Keratinocyte (primary cell): ENCODE measurements around the gene PAPPA2. TPM values are rescaled to one million over a fixed set of nuclear protein-coding genes. Genes with fewer than 3 reads are reported as not detected.
A peak's percentile ranks its signal among the peaks of the same experiment; 100 is the strongest.

Source experiments
- DNase-seq: peaks from one replicate; pipeline ENCODE4 v3.0.0-alpha.2; 2011; ENCODE audit warnings: low read depth, missing footprints, low spot score
- FAIRE-seq: peaks from 2 replicates; lab custom pipeline; 2011; peaks lifted over from hg19 to GRCh38; lab: Jason Lieb, UNC
- H2AFZ ChIP-seq: 2 replicates; pipeline ENCODE4 v1.6.0; 2012; ENCODE audit warnings: low read length, control low read depth, inconsistent platforms; ENCODE audit not compliant: control insufficient read depth
- H3K27ac ChIP-seq: 2 replicates; pipeline ENCODE4 v1.5.1; 2011; ENCODE audit warnings: low read length; ENCODE audit not compliant: control insufficient read depth, insufficient read depth
- H3K27me3 ChIP-seq: 3 replicates; pipeline ENCODE4 v1.6.0; 2011; ENCODE audit warnings: low read length; ENCODE audit not compliant: control insufficient read depth, insufficient read depth; ENCODE audit errors: extremely low read depth
- H3K36me3 ChIP-seq, 2 experiments: 2 replicates in 1 of 2; 3 replicates in 1 of 2; pipeline ENCODE4 v1.5.1; 2011; ENCODE audit warnings: low read length in 2 of 2, mild to moderate bottlenecking in 1 of 2; ENCODE audit not compliant: control insufficient read depth in 2 of 2, insufficient read depth in 2 of 2; ENCODE audit errors: extremely low read depth in 1 of 2
- H3K4me1 ChIP-seq: 3 replicates; pipeline ENCODE4 v1.5.1; 2011; ENCODE audit warnings: low read length; ENCODE audit not compliant: control insufficient read depth, insufficient read depth; ENCODE audit errors: extremely low read depth
- H3K4me2 ChIP-seq: 3 replicates; pipeline ENCODE4 v1.6.0; 2011; ENCODE audit warnings: low read depth, low read length; ENCODE audit not compliant: control insufficient read depth, insufficient read depth; ENCODE audit errors: extremely low read depth
- H3K4me3 ChIP-seq, 3 experiments: fragments of 200-600 bp in 1 of 3; sonication (generic) in 1 of 3; 2 replicates in 2 of 3; 3 replicates in 1 of 3; pipeline ENCODE4 v1.5.1; 2011 to 2016; ENCODE audit warnings: low read length in 3 of 3, mild to moderate bottlenecking in 3 of 3, control low read depth in 2 of 3, inconsistent platforms in 1 of 3, low read depth in 1 of 3, mixed read lengths in 1 of 3, mixed run types in 1 of 3, moderate library complexity in 1 of 3; ENCODE audit not compliant: control insufficient read depth in 2 of 3, insufficient read depth in 2 of 3; ENCODE audit errors: extremely low read depth in 1 of 3
- H3K79me2 ChIP-seq: 2 replicates; pipeline ENCODE4 v1.6.0; 2012; ENCODE audit warnings: low read length; ENCODE audit not compliant: control insufficient read depth, insufficient read depth
- H3K9ac ChIP-seq: 3 replicates; pipeline ENCODE4 v1.6.0; 2011; ENCODE audit warnings: low read length; ENCODE audit not compliant: control insufficient read depth, insufficient read depth; ENCODE audit errors: extremely low read depth
- H3K9me1 ChIP-seq: 3 replicates; pipeline ENCODE4 v1.6.0; 2011; ENCODE audit warnings: low read length; ENCODE audit not compliant: control insufficient read depth, insufficient read depth; ENCODE audit errors: extremely low read depth
- H3K9me3 ChIP-seq: 2 replicates; pipeline ENCODE4 v1.5.1; 2012; ENCODE audit warnings: low read depth, low read length; ENCODE audit not compliant: control insufficient read depth
- H4K20me1 ChIP-seq: 3 replicates; pipeline ENCODE4 v1.6.0; 2011; ENCODE audit warnings: low read length; ENCODE audit not compliant: control insufficient read depth, insufficient read depth; ENCODE audit errors: extremely low read depth
- CTCF ChIP-seq, 3 experiments: IDR thresholded peaks in 1 of 3; conservative IDR thresholded peaks in 1 of 3; optimal IDR thresholded peaks in 1 of 3; 2 replicates in 2 of 3; 3 replicates in 1 of 3; pipeline versions ENCODE3 to v1.5.1; 2011; ENCODE audit warnings: low read length in 3 of 3, mild to moderate bottlenecking in 3 of 3, moderate library complexity in 2 of 3, control low read depth in 1 of 3, inconsistent platforms in 1 of 3; ENCODE audit not compliant: insufficient read depth in 2 of 3; ENCODE audit errors: extremely low read depth in 1 of 3
- EZH2 ChIP-seq: IDR thresholded peaks from one replicate; pipeline ENCODE4 v1.6.1; 2012; ENCODE audit warnings: inconsistent platforms, mild to moderate bottlenecking, low read length, moderate library complexity
- dilution Hi-C: fragments of 300-500 bp; cut with MboI; formaldehyde crosslinking; loops from one replicate; pipeline ENCODE4 v1.7.0; 2020; ENCODE audit warnings: low sequenced_read_pairs; ENCODE audit not compliant: extremely low pct_ligation_motif_present
- polyA plus RNA-seq, 5 experiments: library from polyadenylated mRNA; depleted of rRNA in 3 of 5; stranded (reverse) in 3 of 5; stranded (forward) in 1 of 5; unstranded in 1 of 5; fragments of >200 nt; gene quantifications; 1 replicate in 1 of 5; 2 replicates in 3 of 5; 3 replicates in 1 of 5; pipeline versions ENCODE4 v1.2.1 to v1.2.3, GENCODE V29; 2011 to 2012; ENCODE audit warnings: missing spikeins in 2 of 5, low read depth in 1 of 5, low replicate concordance in 1 of 5

The PAPPA2 gene
- polyA plus RNA-seq, 1 donor (not counting 4 experiments of a cell fraction or from before 2014, with no cell fraction given) = 0.07 TPM

GRCh38 chr1:176512966-176513365 lies 50.0 kb downstream of the PAPPA2 start:
- H3K9me1 ChIP-seq = no peaks in the 10 kb centered on the region
- H4K20me1 ChIP-seq = no peaks in the 10 kb centered on the region
- no peak overlapping the region for H3K9ac ChIP-seq
- no peak overlapping the region for H3K27ac ChIP-seq
- no peak overlapping the region for H3K4me2 ChIP-seq
- no peak overlapping the region for H2AFZ ChIP-seq
- TF ChIP-seq CTCF (optimal IDR thresholded peaks at IDR 0.05 in 1 of 3, IDR thresholded peaks at IDR 0.05 in 1 of 3, conservative IDR thresholded peaks at IDR 0.05 in 1 of 3; ENCODE audit: extremely low read depth in 1 of 3, insufficient read depth in 2 of 3, low read length in 3 of 3) (no peak), EZH2 (no peak)
- DNase-seq = no peak
- H3K9me3 ChIP-seq = no peaks in the 10 kb centered on the region
- no peaks in the 10 kb centered on the region for H3K79me2 ChIP-seq
- no peaks in the 10 kb centered on the region for H3K36me3 ChIP-seq
- H3K4me3 ChIP-seq = no peak overlapping the region
- dilution Hi-C loops = no loop called here
- peaks cover 4% of the 10 kb centered on the region for H3K4me1 ChIP-seq
- no peak for FAIRE-seq
- no peaks in the 10 kb centered on the region for H3K27me3 ChIP-seq

GRCh38 chr1:176515310-176515709 lies 52.3 kb downstream of the PAPPA2 start:
- Histone ChIP-seq H3K27ac (no peak overlapping the region), H3K27me3 (peaks cover 3% of the 10 kb centered on the region), H3K9me1 (no peaks in the 10 kb centered on the region), H3K4me3 (no peak overlapping the region), H3K4me2 (no peak overlapping the region), H3K36me3 (no peaks in the 10 kb centered on the region), H3K79me2 (no peaks in the 10 kb centered on the region), H4K20me1 (no peaks in the 10 kb centered on the region), H3K9ac (no peak overlapping the region), H3K9me3 (no peaks in the 10 kb centered on the region), H3K4me1 (peaks cover 4% of the 10 kb centered on the region), H2AFZ (no peak overlapping the region)
- dilution Hi-C loops = no loop called here
- DNase-seq (peak; percentile 55), FAIRE-seq (peak; percentile 84)
- TF ChIP-seq CTCF (optimal IDR thresholded peaks at IDR 0.05 in 1 of 3, IDR thresholded peaks at IDR 0.05 in 1 of 3, conservative IDR thresholded peaks at IDR 0.05 in 1 of 3; ENCODE audit: extremely low read depth in 1 of 3, insufficient read depth in 2 of 3, low read length in 3 of 3) (no peak), EZH2 (no peak)
